Activated naive CD4-positive, alpha-beta T cell treated with anti-CD3 and anti-CD28 coated beads, Interleukin-2, amount 10 ng/mL, durations not matched to agents 7 days and 5 days (primary cell): ENCODE results near the gene TMED5.

ENCODE experiments used
- CTCF ChIA-PET: fragments of 350-600 bp; sonication (Branson Sonifier 250); formaldehyde crosslinking; loops from one replicate; lab custom pipeline; 2021; ENCODE audit warnings: antibody characterized with exemption; lab: Charles Lee
- DNase-seq: peaks from one replicate; pipeline ENCODE4 v3.0.0-alpha.2; 2020
- H3K27ac Mint-ChIP-seq: one replicate; pipeline ENCODE4 v1.8.0; 2021; ENCODE audit warnings: mild to moderate bottlenecking, moderate library complexity, mixed read lengths
- H3K27me3 Mint-ChIP-seq: one replicate; pipeline ENCODE4 v1.8.0; 2021; ENCODE audit warnings: mild to moderate bottlenecking, mixed read lengths
- H3K36me3 Mint-ChIP-seq: one replicate; pipeline ENCODE4 v1.8.0; 2021; ENCODE audit warnings: mixed read lengths
- H3K4me1 Mint-ChIP-seq: one replicate; pipeline ENCODE4 v1.8.0; 2021; ENCODE audit warnings: mixed read lengths
- H3K4me3 Mint-ChIP-seq: one replicate; pipeline ENCODE4 v1.8.0; 2021; ENCODE audit warnings: mild to moderate bottlenecking, moderate library complexity, mixed read lengths
- H3K9me3 Mint-ChIP-seq: one replicate; pipeline ENCODE4 v1.8.0; 2021; ENCODE audit warnings: mixed read lengths

Gene TMED5

DNA sequence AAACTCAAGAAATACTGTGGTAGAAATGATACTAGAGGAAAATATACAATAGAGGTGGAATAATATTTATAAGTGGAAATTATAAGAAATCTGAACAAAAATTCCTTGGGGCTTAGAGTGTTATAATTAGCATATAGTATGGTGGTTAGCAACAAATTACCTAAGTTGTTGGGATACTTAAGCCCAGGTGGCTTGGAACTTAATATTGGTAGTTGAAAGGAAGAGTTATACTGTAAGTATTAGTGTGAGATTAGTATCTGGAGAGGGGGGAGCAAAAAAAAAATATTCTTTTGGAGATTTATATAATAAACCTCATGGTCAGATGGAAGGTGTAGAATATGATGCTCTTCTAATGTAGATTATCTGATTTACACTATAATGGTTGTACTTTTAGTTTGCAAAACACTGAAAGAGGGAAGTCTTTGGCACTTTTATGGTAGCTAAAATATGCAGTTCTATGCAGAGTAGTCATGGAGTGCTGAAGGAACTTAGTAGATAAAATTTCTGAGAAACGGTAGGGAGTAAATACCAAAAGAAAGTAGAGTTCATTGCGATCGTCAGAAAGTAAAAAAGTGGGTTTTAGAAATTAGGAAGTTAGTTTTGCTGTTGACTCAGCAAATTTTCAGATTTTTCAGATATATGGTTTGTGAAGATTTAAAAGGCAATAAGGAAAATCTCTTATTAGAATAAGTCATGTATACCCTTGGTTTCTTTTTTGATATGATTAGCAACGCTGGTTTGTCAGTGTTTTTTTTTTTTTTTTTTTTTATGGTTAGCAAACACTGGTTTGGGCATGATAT is 55.5 kb downstream of the TMED5 start:
- Mint-ChIP-seq H3K27me3 (no peaks in the 10 kb centered on the region), H3K4me1 (no peaks in the 10 kb centered on the region), H3K4me3 (no peak overlapping the region), H3K36me3 (peaks cover 26% of the 10 kb centered on the region), H3K9me3 (no peaks in the 10 kb centered on the region), H3K27ac (no peak overlapping the region)
- DNase-seq = no peak
- CTCF ChIA-PET = interaction anchor here (1.0 kb wide), 1 partner anchor 7 kb away, joined by 3 read pairs; no protein-coding TSS in a partner anchor

DNA sequence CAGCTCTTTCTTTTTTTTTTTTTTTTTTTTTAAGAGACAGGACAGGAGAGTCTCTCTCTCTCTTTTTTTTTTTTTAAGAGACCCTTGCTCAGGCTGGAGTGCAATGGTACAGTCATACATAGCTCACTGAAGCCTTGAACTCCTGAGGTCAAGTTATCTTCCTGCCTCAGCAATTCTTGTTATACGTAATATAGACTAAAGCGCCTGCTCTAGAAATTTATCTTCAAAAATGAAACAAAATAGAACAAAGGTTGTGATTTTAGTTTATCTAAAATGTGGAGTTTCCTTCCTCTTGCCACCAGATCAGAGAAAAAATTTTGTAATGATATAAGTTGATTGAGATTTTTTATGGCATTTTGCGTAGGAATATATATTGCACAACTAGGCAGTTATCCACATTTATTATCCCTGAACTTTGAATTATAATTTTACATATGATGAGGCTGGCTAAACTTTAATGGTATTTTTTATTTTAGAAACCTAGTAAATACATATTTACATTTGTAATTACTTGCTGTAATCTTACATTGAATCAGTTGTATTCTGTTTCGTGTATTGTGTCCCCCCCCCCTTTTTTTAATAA is 56.9 kb downstream of the TMED5 start:
- Mint-ChIP-seq H3K4me1 (no peaks in the 10 kb centered on the region), H3K27me3 (no peaks in the 10 kb centered on the region), H3K9me3 (no peaks in the 10 kb centered on the region), H3K36me3 (peaks cover 34% of the 10 kb centered on the region), H3K4me3 (no peak overlapping the region), H3K27ac (no peak overlapping the region)
- CTCF ChIA-PET = interaction anchor here (0.6 kb wide), 1 partner anchor 84 kb away, joined by 3 read pairs; no protein-coding TSS in a partner anchor
- no peak for DNase-seq

DNA sequence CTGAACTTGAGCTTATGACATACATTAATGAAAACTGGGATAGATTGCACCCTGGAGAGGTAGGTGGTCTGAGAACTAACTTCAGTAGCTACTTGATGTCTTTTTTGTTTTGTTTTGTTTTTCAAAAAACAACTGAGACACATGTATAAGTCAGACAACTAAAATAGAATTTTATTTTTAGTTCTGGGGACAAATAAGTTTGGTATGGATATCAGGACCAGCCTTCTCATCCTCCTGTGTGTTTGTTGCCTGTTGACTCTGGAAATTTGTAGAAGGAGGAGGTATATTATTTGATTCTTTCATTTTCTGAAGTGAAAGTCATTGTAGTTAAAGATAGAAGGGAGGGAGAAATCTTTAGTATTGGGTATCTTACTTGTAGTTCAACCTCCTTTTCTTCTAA is 59.6 kb downstream of the TMED5 start:
- H3K36me3 Mint-ChIP-seq = peaks cover 44% of the 10 kb centered on the region
- H3K27ac Mint-ChIP-seq = no peak overlapping the region
- H3K27me3 Mint-ChIP-seq = no peaks in the 10 kb centered on the region
- no peaks in the 10 kb centered on the region for H3K4me1 Mint-ChIP-seq
- no peaks in the 10 kb centered on the region for H3K9me3 Mint-ChIP-seq
- DNase-seq = no peak
- H3K4me3 Mint-ChIP-seq = no peak overlapping the region
- CTCF ChIA-PET = interaction anchor here (0.6 kb wide), 1 partner anchor 35 kb away, joined by 4 read pairs; no protein-coding TSS in a partner anchor

DNA sequence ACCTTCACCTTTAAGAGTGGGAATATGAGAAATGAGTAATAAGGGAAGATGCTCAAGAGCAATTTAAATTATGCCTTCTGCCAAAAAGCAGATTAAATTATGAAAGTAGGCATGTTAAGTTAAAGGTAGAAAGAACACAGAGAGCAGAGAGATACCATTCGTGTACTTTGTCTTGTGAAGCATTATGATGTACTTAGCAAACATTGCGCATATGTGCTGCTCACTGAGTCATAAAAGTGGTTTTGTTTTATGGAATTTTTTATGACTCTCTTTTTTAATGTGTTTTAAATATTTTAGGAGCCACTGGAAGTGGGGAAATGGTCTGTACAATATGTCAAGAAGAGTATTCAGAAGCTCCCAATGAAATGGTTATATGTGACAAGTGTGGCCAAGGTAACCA is 65.8 kb downstream of the TMED5 start:
- Mint-ChIP-seq H3K4me1 (peaks cover 7% of the 10 kb centered on the region), H3K36me3 (peaks cover 39% of the 10 kb centered on the region), H3K27ac (no peak overlapping the region), H3K27me3 (no peaks in the 10 kb centered on the region), H3K9me3 (no peaks in the 10 kb centered on the region), H3K4me3 (no peak overlapping the region)
- DNase-seq = no peak
- CTCF ChIA-PET = no interaction called here

DNA sequence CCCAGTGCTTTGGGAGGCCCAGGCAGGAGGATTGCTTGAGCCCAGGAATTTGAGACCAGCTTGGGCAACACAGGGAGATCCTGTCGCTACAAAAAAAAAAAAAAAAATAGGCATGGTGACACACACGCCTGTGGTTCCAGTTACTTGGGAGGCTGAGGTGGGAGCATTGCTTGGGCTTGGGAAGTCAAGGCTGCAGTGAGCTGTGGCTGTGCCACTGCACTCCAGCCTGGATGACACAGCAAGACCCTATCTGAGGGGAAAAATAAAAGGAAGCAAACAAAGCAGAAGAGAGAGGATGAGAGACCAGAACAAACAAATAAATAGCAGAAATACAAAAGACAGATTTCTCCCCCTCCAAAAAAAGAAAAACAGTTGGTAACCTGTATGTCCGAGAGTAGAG is 67.1 kb downstream of the TMED5 start:
- CTCF ChIA-PET = no interaction called here
- Mint-ChIP-seq H3K27me3 (no peaks in the 10 kb centered on the region), H3K36me3 (peaks cover 40% of the 10 kb centered on the region), H3K9me3 (peaks cover 5% of the 10 kb centered on the region), H3K4me1 (peaks cover 9% of the 10 kb centered on the region), H3K27ac (no peak overlapping the region), H3K4me3 (no peak overlapping the region)
- DNase-seq = no peak

DNA sequence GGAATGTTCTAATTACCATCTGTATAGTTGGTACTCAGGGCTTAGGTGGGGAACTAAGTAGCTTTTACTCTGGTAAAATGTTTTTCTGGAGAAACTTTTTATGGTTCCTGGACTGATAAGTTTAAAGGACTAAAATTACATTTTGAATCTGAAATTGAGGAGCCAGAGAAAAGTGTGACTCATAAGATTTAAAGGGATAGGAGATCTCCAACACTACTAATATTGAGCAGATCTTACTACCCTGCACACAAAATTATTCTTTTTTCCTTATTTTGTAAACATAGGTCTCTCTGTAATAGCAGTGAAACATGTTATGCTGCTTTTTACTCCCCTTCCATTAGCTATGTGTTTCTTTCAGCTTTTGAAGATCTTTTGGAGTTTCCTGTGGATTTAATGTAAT is 68.7 kb downstream of the TMED5 start:
- Mint-ChIP-seq H3K27me3 (no peaks in the 10 kb centered on the region), H3K4me3 (no peak overlapping the region), H3K4me1 (peaks cover 9% of the 10 kb centered on the region), H3K36me3 (peaks cover 43% of the 10 kb centered on the region), H3K9me3 (peaks cover 9% of the 10 kb centered on the region), H3K27ac (no peak overlapping the region)
- CTCF ChIA-PET = interaction anchor here (0.6 kb wide), 1 partner anchor 73 kb away, joined by 3 read pairs; no protein-coding TSS in a partner anchor
- DNase-seq = no peak

DNA sequence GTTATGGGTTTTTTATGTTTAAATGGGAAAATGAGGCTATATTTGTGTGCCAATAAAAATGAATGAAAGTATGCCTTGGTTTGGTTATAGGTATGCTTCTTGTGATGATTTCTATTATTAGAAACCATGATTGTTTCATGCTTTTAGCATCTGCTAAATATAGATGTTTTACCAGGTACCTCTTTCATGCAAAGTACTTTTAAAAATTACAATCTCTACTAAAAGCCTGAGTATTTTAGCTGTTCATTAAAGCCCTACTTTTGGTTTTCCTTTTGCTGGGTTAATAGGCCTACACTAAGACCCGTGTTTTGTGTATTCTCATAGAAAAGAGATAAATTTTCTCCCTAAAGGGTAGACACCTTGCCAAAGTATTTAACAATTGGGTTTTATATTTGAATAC is 69.1 kb downstream of the TMED5 start:
- CTCF ChIA-PET = interaction anchor here (0.6 kb wide), 1 partner anchor 72 kb away, joined by 3 read pairs; no protein-coding TSS in a partner anchor

DNA sequence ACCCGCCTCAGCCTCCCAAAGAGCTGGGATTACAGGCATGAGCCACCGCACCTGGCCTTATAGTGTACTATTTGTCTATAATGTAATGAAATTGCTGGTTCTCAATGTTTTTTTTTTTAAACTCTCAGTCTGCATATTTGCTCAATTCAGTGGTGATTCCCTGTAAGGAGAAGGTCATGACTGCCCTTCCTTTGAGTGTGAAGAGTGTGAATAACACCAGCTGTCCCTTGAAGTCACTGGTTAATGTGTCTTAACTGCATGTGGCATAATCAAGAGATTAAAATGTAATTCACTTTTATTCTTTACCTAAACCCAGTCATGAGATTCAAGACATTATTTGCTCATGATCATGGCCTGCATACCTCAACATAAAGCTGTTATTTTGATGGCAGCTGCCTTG is 70.6 kb downstream of the TMED5 start:
- H3K27me3 Mint-ChIP-seq = no peaks in the 10 kb centered on the region
- peaks cover 50% of the 10 kb centered on the region for H3K36me3 Mint-ChIP-seq
- H3K4me1 Mint-ChIP-seq = peaks cover 9% of the 10 kb centered on the region
- CTCF ChIA-PET = no interaction called here
- no peak overlapping the region for H3K4me3 Mint-ChIP-seq
- no peak for DNase-seq
- peaks cover 14% of the 10 kb centered on the region for H3K9me3 Mint-ChIP-seq
- no peak overlapping the region for H3K27ac Mint-ChIP-seq

More for the DNA sequence above, 69.1 kb downstream of the TMED5 start:
- Mint-ChIP-seq H3K27ac (no peak overlapping the region), H3K4me1 (peaks cover 9% of the 10 kb centered on the region), H3K9me3 (peaks cover 9% of the 10 kb centered on the region), H3K4me3 (no peak overlapping the region), H3K27me3 (no peaks in the 10 kb centered on the region), H3K36me3 (peaks cover 42% of the 10 kb centered on the region)
- DNase-seq = no peak

DNA sequence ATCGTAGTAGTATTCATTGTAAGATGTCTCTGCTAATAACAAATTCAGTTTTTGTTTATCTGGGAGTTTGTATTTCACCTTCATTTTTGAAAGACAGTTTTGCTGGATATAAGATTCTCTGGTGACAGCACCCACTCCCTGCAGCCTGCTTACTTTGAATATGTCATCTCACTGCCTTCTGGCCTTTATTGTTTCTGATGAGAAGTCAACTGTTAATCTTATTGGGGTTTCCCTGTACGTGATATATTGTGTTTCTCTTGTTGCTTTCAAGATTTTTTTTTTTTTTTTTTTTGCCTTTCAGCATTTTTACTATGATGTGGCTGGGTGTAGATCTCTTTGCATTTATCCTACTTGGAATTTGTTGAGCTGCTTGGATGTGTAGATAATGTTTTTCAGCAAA is 71.9 kb downstream of the TMED5 start:
- Mint-ChIP-seq H3K36me3 (peaks cover 56% of the 10 kb centered on the region), H3K4me1 (peaks cover 9% of the 10 kb centered on the region)

DNA sequence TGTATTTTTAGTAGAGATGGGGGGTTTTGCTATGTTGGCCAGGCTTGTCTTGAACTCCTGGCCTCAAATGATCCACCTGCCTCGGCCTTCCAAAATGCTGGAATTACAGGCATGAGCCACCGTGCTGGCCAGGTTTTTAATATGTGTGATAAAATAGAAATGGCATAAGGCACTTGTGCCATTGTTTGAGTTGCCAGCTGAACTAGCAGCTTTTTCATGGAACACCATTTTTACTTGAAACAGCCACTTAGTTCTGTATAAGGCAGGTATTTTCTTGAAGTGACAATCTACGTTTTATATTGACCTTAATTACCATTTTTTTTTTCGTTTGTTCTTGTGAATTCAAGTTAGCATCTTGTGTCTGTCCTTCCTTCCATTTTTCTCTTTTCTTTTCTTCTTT is 72.8 kb downstream of the TMED5 start:
- CTCF ChIA-PET = interaction anchor here (0.7 kb wide), 1 partner anchor 165 kb away, joined by 3 read pairs; no protein-coding TSS in a partner anchor
- Mint-ChIP-seq H3K9me3 (peaks cover 14% of the 10 kb centered on the region), H3K27me3 (no peaks in the 10 kb centered on the region), H3K4me1 (peaks cover 9% of the 10 kb centered on the region), H3K27ac (no peak overlapping the region), H3K4me3 (no peak overlapping the region), H3K36me3 (peaks cover 51% of the 10 kb centered on the region)
- no peak for DNase-seq

More for the DNA sequence above, 71.9 kb downstream of the TMED5 start:
- H3K27me3 Mint-ChIP-seq = no peaks in the 10 kb centered on the region
- H3K27ac Mint-ChIP-seq = no peak overlapping the region
- DNase-seq = no peak
- H3K4me3 Mint-ChIP-seq = no peak overlapping the region
- CTCF ChIA-PET = interaction anchor here (0.6 to 0.7 kb wide), 2 partner anchors 22 to 166 kb away, joined by 3 read pairs; no protein-coding TSS in a partner anchor
- peaks cover 14% of the 10 kb centered on the region for H3K9me3 Mint-ChIP-seq

DNA sequence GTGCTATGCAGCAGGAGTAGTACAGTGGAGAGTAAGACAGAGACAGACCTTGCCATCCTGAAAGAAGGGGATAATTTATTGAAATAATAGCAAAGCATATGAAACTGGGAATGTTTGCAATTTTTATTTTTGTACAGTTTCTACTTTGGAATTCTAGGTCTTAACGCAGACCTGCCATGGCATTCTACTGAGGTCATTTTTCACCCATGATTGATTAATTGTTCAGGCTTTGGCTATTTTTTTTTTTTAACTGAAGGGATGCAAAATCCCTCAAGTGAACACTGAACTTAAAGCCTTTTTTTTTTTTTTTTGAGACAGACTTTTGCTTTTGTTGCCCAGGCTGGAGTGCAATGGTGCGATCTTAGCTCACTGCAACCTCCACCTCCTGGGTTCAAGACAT is 74.0 kb downstream of the TMED5 start:
- Mint-ChIP-seq H3K4me3 (no peak overlapping the region), H3K27ac (no peak overlapping the region), H3K36me3 (peaks cover 56% of the 10 kb centered on the region), H3K4me1 (peaks cover 11% of the 10 kb centered on the region), H3K27me3 (no peaks in the 10 kb centered on the region), H3K9me3 (peaks cover 14% of the 10 kb centered on the region)
- DNase-seq = no peak
- CTCF ChIA-PET = no interaction called here

DNA sequence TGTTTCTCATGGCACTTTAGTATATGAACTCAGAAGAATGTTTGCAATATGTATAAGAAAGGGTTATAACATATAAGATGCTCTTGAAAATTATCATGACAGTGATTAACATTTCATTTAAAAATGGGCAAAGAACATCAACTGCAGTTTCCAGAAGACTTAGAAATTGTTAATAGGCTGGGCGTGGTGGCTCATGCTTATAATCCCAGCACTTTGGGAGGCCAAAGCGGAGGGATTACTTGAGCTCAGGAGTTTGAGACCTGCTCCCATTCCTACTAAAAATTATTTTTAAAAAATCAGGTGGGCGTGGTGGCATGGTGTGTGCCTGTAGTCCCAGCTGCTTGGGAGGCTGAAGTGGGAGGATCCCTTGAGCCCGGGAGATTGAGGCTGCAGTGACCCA is 78.1 kb downstream of the TMED5 start:
- Mint-ChIP-seq H3K27ac (no peak overlapping the region), H3K9me3 (peaks cover 9% of the 10 kb centered on the region), H3K36me3 (peaks cover 42% of the 10 kb centered on the region), H3K4me3 (no peak overlapping the region), H3K27me3 (no peaks in the 10 kb centered on the region), H3K4me1 (peaks cover 8% of the 10 kb centered on the region)
- CTCF ChIA-PET = no interaction called here
- no peak for DNase-seq
